Heart left ventricle (tissue), 16 donors: ENCODE data around the gene TRIM5. TPM values are rescaled to one million over a fixed set of nuclear protein-coding genes. Genes with fewer than 3 reads are reported as not detected.
"Not testable (repeated sequence)": the region's sequence is repeated elsewhere in the genome, so short reads cannot be mapped to it uniquely, and the experiment has no call there.

Experiments used
- ATAC-seq, 4 donors: fragments of 200-7000 bp; cut with Tn5 transposase; one replicate each; pipeline ENCODE4 v1.9.1; 2020 to 2022; ENCODE audit warnings: moderate library complexity in 4 of 4, mild to moderate bottlenecking in 3 of 4, moderate number of reproducible peaks in 1 of 4
- DNase-seq, 5 donors: peaks; one replicate each; pipeline ENCODE4 v3.0.0-alpha.2; 2020
- H3K27ac ChIP-seq, 12 donors: fragments of 200-600 bp; sonication (generic) in 4 of 12; one replicate each; pipeline versions ENCODE4 v1.5.0 to v1.8.0; 2016 to 2022; ENCODE audit warnings: mild to moderate bottlenecking in 2 of 12
- H3K27me3 ChIP-seq, 9 donors: fragments of 200-600 bp; sonication (generic) in 2 of 9; one replicate each; pipeline versions ENCODE4 v1.5.1 to v1.8.0; 2016 to 2022; ENCODE audit warnings: mild to moderate bottlenecking in 3 of 9
- H3K36me3 ChIP-seq, 9 donors: fragments of 200-600 bp; sonication (generic) in 2 of 9; one replicate each; pipeline versions ENCODE4 v1.5.0 to v1.8.0; 2018 to 2022; ENCODE audit warnings: mild to moderate bottlenecking in 2 of 9
- H3K4me1 ChIP-seq, 12 donors: fragments of 200-600 bp; sonication (generic) in 4 of 12; one replicate each; pipeline versions ENCODE4 v1.5.0 to v1.8.0; 2016 to 2022; ENCODE audit warnings: mild to moderate bottlenecking in 3 of 12
- H3K4me3 ChIP-seq, 12 donors: fragments of 200-600 bp; sonication (generic) in 4 of 12; one replicate each; pipeline versions ENCODE4 v1.5.0 to v1.8.0; 2017 to 2022; ENCODE audit warnings: mild to moderate bottlenecking in 9 of 12, moderate library complexity in 4 of 12
- H3K9me3 ChIP-seq, 12 donors: fragments of 200-600 bp; sonication (generic) in 4 of 12; one replicate each; pipeline versions ENCODE4 v1.5.0 to v1.8.0; 2016 to 2022; ENCODE audit warnings: mild to moderate bottlenecking in 1 of 12
- POLR2A ChIP-seq, 2 donors: fragments of 450-650 bp; IDR thresholded peaks; one replicate each; pipeline ENCODE4 v1.6.1; 2017; ENCODE audit warnings: antibody characterized with exemption in 2 of 2, mild to moderate bottlenecking in 2 of 2, moderate library complexity in 2 of 2
- WGBS, 4 donors: extraction: QIAGEN DNeasy Blood & Tissue Kit in 2 of 4; methylation state at CpG; one replicate each; pipeline versions ENCODE4 v1.1.5 to v1.1.7; 2013 to 2018; 5-methylcytosine and 5-hydroxymethylcytosine counted together
- intact Hi-C, 10 donors: fragments of 100-400 bp; cut with DNase I; formaldehyde crosslinking; loops; one replicate each; pipeline versions ENCODE4 v1.11.1 to v1.14.2; 2022
- polyA plus RNA-seq, 2 donors: library from polyadenylated mRNA; stranded (reverse); fragments of 200-250 nt; gene quantifications; one replicate each; pipeline ENCODE4 v1.2.3, GENCODE V29; 2013
- total RNA-seq, 9 donors: library from RNA; depleted of rRNA in 2 of 9; stranded (reverse); fragments of >200 nt in 2 of 9; fragmentation: NEBNext Ultra II Directional in 3 of 9; extraction: Animal tissue kit (Norgen Biotek cat#: 25700) in 3 of 9; gene quantifications; one replicate each; pipeline versions ENCODE4 v1.1.0 to v1.2.4, GENCODE V29; 2016 to 2023
- TF ChIP-seq, protein P1 (sequence below), 12 donors: fragments of 200-600 bp; sonication (generic) in 4 of 12; IDR thresholded peaks; one replicate each; pipeline versions ENCODE4 v1.5.0 to v1.8.0; 2018 to 2022; ENCODE audit warnings: antibody characterized with exemption in 12 of 12, mild to moderate bottlenecking in 5 of 12
- donor health status: ischemic (EF 13 %, LVEDD 7.1; RV severe dilation, severe dysfunction).
- donor health status: healthy with polysubstance abuse.
- donor health status: DM: no; HTN: yes; CAD: no.
- donor health status: DM: no; HTN: no; CAD: no.
- donor health status: ischemic (EF 25% LVEDD 6.9; RV normal size, moderate dysfunction).
- donor health status: ischemic (EF 25% LVEDD 5.7; RV mildly dilated, moderate dysfunction).
- donor health status: healthy.
- donor health status: DM: yes; HTN: yes; CAD: no.
- donor health status: ischemic (EF 35%, LVEDD 5.7; RV mildly dilated, moderate dysfunction).
- donor health status: nonischemic (EF 11% LVEDD 7.7; RV severe dilation, severe dysfunction).
- donor health status: DM: yes; HTN: yes; CAD: no.
- donor health status: PGD.
- donor health status: ischemic (EF 29% LVEDD 5.4; RV normal size, mild dysfunction).
- donor health status: nonischemic (EF 23%, LVEDD 6.1; RV moderate dilation, normal function).

The TRIM5 gene
- total and polyA plus RNA-seq, 11 donors: 4.7 to 15.9 (median 8.2) TPM

DNA sequence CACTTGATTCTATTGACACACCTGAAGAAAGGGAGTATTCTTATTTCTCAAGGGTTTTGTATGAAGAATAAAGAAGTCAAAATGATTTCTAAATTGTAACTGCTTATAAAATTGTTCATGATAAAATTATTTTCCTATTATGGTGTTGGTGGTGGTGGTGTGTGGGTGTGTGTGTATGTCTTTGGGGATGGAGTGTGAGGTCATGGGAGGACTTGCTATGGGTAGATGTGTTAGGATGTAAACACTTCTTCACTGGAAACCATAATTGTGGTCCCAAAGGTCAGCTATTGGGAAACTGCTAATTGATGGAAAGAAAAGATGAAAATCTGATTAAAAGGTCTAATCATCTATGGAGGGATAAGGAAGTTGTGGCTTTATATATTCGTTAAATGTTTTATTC, 9.8 kb upstream of the TRIM5 start:
- H3K27ac ChIP-seq: no peak overlapping the region
- DNase-seq: no peak
- H3K9me3 ChIP-seq: no peaks in the 10 kb centered on the region
- 78 to 93% (median 83%) methylated on average over 1 of the region's 1 CpG for WGBS, 4 donors
- H3K36me3 ChIP-seq: peaks cover 0 to 59% (median 33%) of the 10 kb centered on the region in 9 donors
- intact Hi-C loops: loop anchor here in 1 of 10 donors (10.0 kb wide), 1 partner anchor 70 kb away; the partner anchor contains the start of gene TRIM34
- no peak overlapping the region for H3K4me3 ChIP-seq
- H3K4me1 ChIP-seq: peaks cover 0 to 38% (median 8%) of the 10 kb centered on the region in 12 donors
- ATAC-seq: no peak
- no peaks in the 10 kb centered on the region for H3K27me3 ChIP-seq
- TF ChIP-seq POLR2A (IDR thresholded peaks at IDR 0.05): no peak
- TF ChIP-seq, protein P1, sequence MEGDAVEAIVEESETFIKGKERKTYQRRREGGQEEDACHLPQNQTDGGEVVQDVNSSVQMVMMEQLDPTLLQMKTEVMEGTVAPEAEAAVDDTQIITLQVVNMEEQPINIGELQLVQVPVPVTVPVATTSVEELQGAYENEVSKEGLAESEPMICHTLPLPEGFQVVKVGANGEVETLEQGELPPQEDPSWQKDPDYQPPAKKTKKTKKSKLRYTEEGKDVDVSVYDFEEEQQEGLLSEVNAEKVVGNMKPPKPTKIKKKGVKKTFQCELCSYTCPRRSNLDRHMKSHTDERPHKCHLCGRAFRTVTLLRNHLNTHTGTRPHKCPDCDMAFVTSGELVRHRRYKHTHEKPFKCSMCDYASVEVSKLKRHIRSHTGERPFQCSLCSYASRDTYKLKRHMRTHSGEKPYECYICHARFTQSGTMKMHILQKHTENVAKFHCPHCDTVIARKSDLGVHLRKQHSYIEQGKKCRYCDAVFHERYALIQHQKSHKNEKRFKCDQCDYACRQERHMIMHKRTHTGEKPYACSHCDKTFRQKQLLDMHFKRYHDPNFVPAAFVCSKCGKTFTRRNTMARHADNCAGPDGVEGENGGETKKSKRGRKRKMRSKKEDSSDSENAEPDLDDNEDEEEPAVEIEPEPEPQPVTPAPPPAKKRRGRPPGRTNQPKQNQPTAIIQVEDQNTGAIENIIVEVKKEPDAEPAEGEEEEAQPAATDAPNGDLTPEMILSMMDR (IDR thresholded peaks at IDR 0.05): no peak

DNA sequence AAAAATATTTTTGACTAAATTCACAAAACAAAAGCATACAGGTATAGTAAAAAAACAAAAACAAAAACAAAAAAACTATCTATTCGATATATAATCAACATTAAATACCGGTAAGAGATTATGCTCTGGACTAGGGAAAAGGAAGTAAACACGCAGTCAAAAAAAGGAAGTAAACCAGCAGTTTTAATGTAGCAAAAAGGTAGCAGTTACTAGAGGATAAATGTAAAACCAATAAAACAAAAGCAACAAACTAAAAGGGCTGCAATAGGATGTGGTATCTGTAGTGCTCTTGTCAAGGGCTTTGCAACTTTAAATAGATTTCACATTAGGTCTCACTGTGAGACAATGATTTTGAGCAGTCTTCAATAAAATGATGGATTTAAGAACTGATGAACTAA, 7.1 kb upstream of the TRIM5 start:
- no peak for TF ChIP-seq POLR2A (IDR thresholded peaks at IDR 0.05)
- TF ChIP-seq, protein P1 (IDR thresholded peaks at IDR 0.05): no peak
- DNase-seq (no peak), ATAC-seq (no peak)
- WGBS, 4 donors: 46 to 63% (median 53%) methylated on average over 3 of the region's 3 CpGs
- H3K36me3 ChIP-seq: peaks cover 0 to 36% (median 11%) of the 10 kb centered on the region in 9 donors
- no peaks in the 10 kb centered on the region for H3K9me3 ChIP-seq
- peak overlapping the region in 11 of 12 donors; percentile 42 to 77 (median 61) for H3K4me3 ChIP-seq
- H3K4me1 ChIP-seq: peaks cover 0 to 52% (median 12%) of the 10 kb centered on the region in 12 donors
- peak overlapping the region in 7 of 12 donors; percentile 20 to 99 (median 87) for H3K27ac ChIP-seq
- intact Hi-C loops: loop anchor here in 1 of 10 donors (10.0 kb wide), 1 partner anchor 67 kb away; the partner anchor contains the start of gene TRIM34
- no peaks in the 10 kb centered on the region for H3K27me3 ChIP-seq

DNA sequence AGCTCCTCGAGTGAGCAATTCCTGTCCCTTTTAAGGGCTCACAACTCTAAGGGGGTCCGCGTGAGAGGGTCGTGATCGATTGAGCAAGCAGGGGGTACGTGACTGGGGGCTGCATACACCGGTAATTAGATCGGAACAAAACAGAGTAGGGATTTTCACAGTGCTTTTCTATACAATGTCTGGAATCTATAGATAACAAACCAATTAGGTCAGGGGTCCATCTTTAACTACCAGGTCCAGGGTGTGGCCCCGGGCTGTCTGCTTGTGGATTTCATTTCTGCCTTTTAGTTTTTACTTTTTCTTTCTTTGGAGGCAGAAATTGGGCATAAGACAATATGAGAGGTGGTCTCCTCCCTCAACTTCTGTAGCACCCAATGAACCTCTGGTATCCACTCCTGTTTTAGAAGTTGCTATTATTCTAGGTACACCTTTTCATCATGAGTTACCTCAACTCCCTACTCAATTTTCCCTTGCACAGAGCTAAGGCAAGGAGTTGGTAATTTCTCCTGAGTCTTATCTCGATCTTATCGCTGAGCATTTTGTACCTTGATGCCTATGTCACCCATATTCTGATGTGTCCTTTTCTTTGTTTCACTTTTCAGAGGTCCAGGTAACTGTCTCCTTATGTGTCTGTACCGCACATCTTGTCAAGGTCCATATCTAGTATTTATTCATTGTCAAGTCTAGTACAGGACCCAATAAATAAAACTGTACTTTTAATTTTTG, 6.5 kb upstream of the TRIM5 start:
- Histone ChIP-seq H3K4me3 (peak overlapping the region; percentile 11 to 77 (median 58)), H3K4me1 (peaks cover 0 to 52% (median 12%) of the 10 kb centered on the region in 12 donors), H3K27ac (peak overlapping the region; percentile 77 to 99 (median 88)), H3K36me3 (peaks cover 0 to 31% (median 6%) of the 10 kb centered on the region in 9 donors)
- DNase-seq, H3K27me3 ChIP-seq, H3K9me3 ChIP-seq, ATAC-seq: not testable (repeated sequence)
- intact Hi-C loops: loop anchor here in 1 of 10 donors (10.0 kb wide), 1 partner anchor 67 kb away; the partner anchor contains the start of gene TRIM34
- 52 to 66% (median 58%) methylated on average over 12 of the region's 12 CpGs for WGBS, 4 donors

DNA sequence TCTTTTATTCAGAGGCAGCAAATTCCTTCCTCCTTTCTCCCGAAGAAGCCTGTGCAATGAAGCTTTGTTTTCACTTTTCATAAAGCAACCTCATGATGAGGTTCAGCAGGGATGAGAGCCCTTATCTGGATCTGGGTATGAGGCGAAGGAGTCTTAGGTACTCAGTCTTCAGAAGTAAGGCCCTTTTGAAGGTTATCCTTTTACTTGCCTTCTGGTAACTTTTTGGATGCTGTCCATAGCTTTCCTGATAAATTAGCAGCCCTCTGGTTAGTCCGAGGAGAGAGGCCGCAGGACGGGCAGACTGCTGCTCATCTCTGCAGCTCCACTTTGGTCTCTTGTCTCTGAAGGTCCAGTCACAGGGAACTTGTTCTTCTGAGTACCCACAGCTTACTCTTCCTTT, 5.9 kb upstream of the TRIM5 start:
- Histone ChIP-seq H3K27ac (peak overlapping the region; percentile 77 to 99 (median 88)), H3K4me1 (peaks cover 0 to 48% (median 12%) of the 10 kb centered on the region in 12 donors), H3K4me3 (peak overlapping the region; percentile 11 to 77 (median 58)), H3K27me3 (no peaks in the 10 kb centered on the region), H3K36me3 (peaks cover 0 to 24% (median 2%) of the 10 kb centered on the region in 9 donors), H3K9me3 (no peaks in the 10 kb centered on the region)
- TF ChIP-seq, protein P1 (IDR thresholded peaks at IDR 0.05): no peak
- peak in 1 of 2 donors; percentile 35 for TF ChIP-seq POLR2A (IDR thresholded peaks at IDR 0.05)
- intact Hi-C loops: loop anchor here in 1 of 10 donors (10.0 kb wide), 1 partner anchor 66 kb away; the partner anchor contains the start of gene TRIM34
- DNase-seq (peak in 2 of 5 donors; percentile 17 to 41), ATAC-seq (peak in 3 of 4 donors; percentile 38 to 44 (median 39))
- 31 to 45% (median 43%) methylated on average over 5 of the region's 5 CpGs for WGBS, 4 donors
